HepG2 (cell line): ENCODE data around the gene MLXIPL. TPM values are rescaled to one million over a fixed set of nuclear protein-coding genes. Genes with fewer than 3 reads are reported as not detected.

ENCODE experiments used
- BCL6 ChIP-seq: IDR thresholded peaks from 2 replicates; pipeline ENCODE4 v1.6.1; 2016; ENCODE audit warnings: missing genetic modification reagents, missing compliant biosample characterization
- CREM ChIP-seq, 2 experiments: sonication (generic) in 1 of 2; formaldehyde crosslinking in 1 of 2; IDR thresholded peaks; 2 replicates each; pipeline versions ENCODE4 v1.4.0 to v1.6.1; 2016 to 2020; ENCODE audit warnings: antibody characterized with exemption in 1 of 2, mild to moderate bottlenecking in 1 of 2, missing genetic modification reagents in 1 of 2
- FIP1L1 ChIP-seq: fragments of 200-400 bp; formaldehyde crosslinking; IDR thresholded peaks from 2 replicates; pipeline ENCODE4 v1.6.1; 2018; ENCODE audit warnings: low read depth, mild to moderate bottlenecking, low read length, moderate library complexity, borderline replicate concordance; ENCODE audit not compliant: insufficient read depth
- FOXK1 ChIP-seq: sonication (generic); formaldehyde crosslinking; IDR thresholded peaks from 2 replicates; pipeline ENCODE4 v1.4.0; 2020; ENCODE audit warnings: low read depth, missing genetic modification reagents, borderline replicate concordance
- MYC ChIP-seq: sonication (generic); formaldehyde crosslinking; IDR thresholded peaks from 2 replicates; pipeline ENCODE4 v1.9.0; 2021; ENCODE audit warnings: missing genetic modification reagents, borderline replicate concordance
- PHF21A ChIP-seq: sonication (generic); formaldehyde crosslinking; IDR thresholded peaks from 2 replicates; pipeline ENCODE4 v1.5.0; 2020; ENCODE audit warnings: mild to moderate bottlenecking, missing genetic modification reagents
- RARA ChIP-seq: IDR thresholded peaks from 2 replicates; pipeline ENCODE4 v1.6.1; 2016; ENCODE audit warnings: missing genetic modification reagents, missing compliant biosample characterization
- SMAD3 ChIP-seq: sonication (generic); formaldehyde crosslinking; IDR thresholded peaks from 2 replicates; pipeline ENCODE4 v1.4.0; 2020; ENCODE audit warnings: missing genetic modification reagents
- SRSF9 ChIP-seq: fragments of 200-400 bp; formaldehyde crosslinking; IDR thresholded peaks from 2 replicates; pipeline ENCODE4 v1.6.1; 2018; ENCODE audit warnings: borderline replicate concordance, mild to moderate bottlenecking, low read depth, low read length; ENCODE audit not compliant: insufficient read depth, poor library complexity, severe bottlenecking
- ZBTB38 ChIP-seq: sonication (generic); formaldehyde crosslinking; IDR thresholded peaks from 2 replicates; pipeline ENCODE4 v1.5.1; 2020; ENCODE audit warnings: mild to moderate bottlenecking, missing genetic modification reagents
- ZNF30 ChIP-seq: sonication (generic); formaldehyde crosslinking; IDR thresholded peaks from 2 replicates; pipeline ENCODE4 v1.5.0; 2020; ENCODE audit warnings: mild to moderate bottlenecking, missing genetic modification reagents
- ZNF547 ChIP-seq: sonication (generic); formaldehyde crosslinking; IDR thresholded peaks from 2 replicates; pipeline ENCODE4 v1.5.1; 2020; ENCODE audit warnings: mild to moderate bottlenecking, missing genetic modification reagents
- ZNF776 ChIP-seq: sonication (generic); formaldehyde crosslinking; IDR thresholded peaks from 2 replicates; pipeline ENCODE4 v1.4.0; 2020; ENCODE audit warnings: mild to moderate bottlenecking, missing genetic modification reagents
- ZSCAN20 ChIP-seq: sonication (generic); formaldehyde crosslinking; IDR thresholded peaks from 2 replicates; pipeline ENCODE4 v1.4.0; 2020; ENCODE audit warnings: missing genetic modification reagents, mild to moderate bottlenecking, borderline replicate concordance
- polyA plus RNA-seq, 8 experiments: library from polyadenylated mRNA; depleted of rRNA in 3 of 8; stranded (reverse) in 7 of 8; unstranded in 1 of 8; fragments of >200 nt; fragmentation: Illumina TruSeq in 4 of 8; extraction: Trizol in 4 of 8; gene quantifications; 2 replicates each; pipeline versions ENCODE4 v1.2.1 to v1.2.3, GENCODE V29; 2011 to 2016; ENCODE audit warnings: low read depth in 4 of 8, missing spikeins in 1 of 8, mixed read lengths in 1 of 8; ENCODE audit not compliant: insufficient read depth in 1 of 8
- total RNA-seq, 5 experiments: library from RNA; depleted of rRNA; stranded (reverse); fragments of >200 nt; fragmentation: Illumina TruSeq; extraction: Trizol; gene quantifications; 2 replicates each; pipeline ENCODE4 v1.2.3, GENCODE V29; 2016; ENCODE audit warnings: low read depth in 1 of 5
- TF ChIP-seq, protein P1 (sequence below): sonication (generic); formaldehyde crosslinking; IDR thresholded peaks from 2 replicates; pipeline ENCODE4 v1.4.0; 2020; ENCODE audit warnings: mild to moderate bottlenecking, missing genetic modification reagents, borderline replicate concordance
- TF ChIP-seq, protein P2 (sequence below): IDR thresholded peaks from 2 replicates; pipeline ENCODE4 v1.6.1; 2016
- TF ChIP-seq, protein P3 (sequence below): sonication (generic); formaldehyde crosslinking; IDR thresholded peaks from 2 replicates; pipeline ENCODE4 v1.5.1; 2020; ENCODE audit warnings: mild to moderate bottlenecking, missing genetic modification reagents, moderate library complexity

Gene MLXIPL
- total and polyA plus RNA-seq, 2 of the 13 experiments (the other 11 are each of a cell fraction or from before 2014, with no cell fraction given) = 51.6 to 60.1 TPM

DNA sequence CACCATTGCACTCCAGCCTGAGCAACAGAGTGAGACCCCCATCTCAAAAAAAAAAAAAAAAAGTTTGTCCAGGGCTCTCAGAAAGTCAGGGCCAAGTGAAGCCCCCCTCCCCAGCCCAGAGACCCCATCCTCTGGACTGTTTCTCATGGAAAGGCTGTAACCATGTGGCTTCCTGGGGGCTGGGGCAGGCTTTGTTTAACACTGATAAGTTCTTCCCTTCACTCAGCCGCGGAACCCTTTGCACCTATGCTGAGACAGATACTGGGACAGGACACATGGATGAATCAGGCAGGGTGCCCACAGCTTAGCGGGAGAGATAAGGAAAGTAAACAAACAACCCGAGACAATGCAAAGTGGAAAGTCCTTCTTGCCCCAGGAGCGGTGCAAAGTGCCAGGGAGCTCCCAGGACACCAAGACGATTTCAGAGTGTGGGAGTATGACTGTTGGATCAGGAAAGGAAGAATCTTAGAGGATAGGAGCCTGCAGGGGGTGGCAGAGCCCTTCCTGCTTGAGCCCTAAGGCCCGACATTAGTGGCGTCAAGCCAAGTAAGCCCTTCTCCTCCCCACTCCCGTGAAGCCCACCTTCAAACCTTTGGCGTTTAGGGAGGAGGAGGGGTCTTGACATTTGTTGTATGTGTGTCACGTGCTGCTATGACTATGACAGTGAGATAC is 11.6 kb downstream of the MLXIPL start (continued):
- TF ChIP-seq BCL6 (CRISPR knock-in tag) (peak; percentile 84), SRSF9 (no peak), RARA (CRISPR knock-in tag) (peak; percentile 85), MYC (CRISPR knock-in tag) (peak; percentile 88), ZBTB38 (CRISPR knock-in tag) (peak; percentile 78), ZSCAN20 (CRISPR knock-in tag) (no peak), FIP1L1 (0 out of 2 replicates have a peak, but pooled peaks have one; percentile 39), FOXK1 (CRISPR knock-in tag) (peak; percentile 95), CREM (IDR thresholded peaks at IDR 0.05) (peak; percentile 86), CREM (CRISPR knock-in tag; IDR thresholded peaks at IDR 0.05) (no peak), SMAD3 (CRISPR knock-in tag) (peak; percentile 64; the same call in 1 of the 2 replicates), ZNF30 (CRISPR knock-in tag) (no peak), ZNF547 (CRISPR knock-in tag) (no peak), ZNF776 (CRISPR knock-in tag) (no peak), PHF21A (CRISPR knock-in tag) (peak; percentile 100)
- TF ChIP-seq, protein P1, sequence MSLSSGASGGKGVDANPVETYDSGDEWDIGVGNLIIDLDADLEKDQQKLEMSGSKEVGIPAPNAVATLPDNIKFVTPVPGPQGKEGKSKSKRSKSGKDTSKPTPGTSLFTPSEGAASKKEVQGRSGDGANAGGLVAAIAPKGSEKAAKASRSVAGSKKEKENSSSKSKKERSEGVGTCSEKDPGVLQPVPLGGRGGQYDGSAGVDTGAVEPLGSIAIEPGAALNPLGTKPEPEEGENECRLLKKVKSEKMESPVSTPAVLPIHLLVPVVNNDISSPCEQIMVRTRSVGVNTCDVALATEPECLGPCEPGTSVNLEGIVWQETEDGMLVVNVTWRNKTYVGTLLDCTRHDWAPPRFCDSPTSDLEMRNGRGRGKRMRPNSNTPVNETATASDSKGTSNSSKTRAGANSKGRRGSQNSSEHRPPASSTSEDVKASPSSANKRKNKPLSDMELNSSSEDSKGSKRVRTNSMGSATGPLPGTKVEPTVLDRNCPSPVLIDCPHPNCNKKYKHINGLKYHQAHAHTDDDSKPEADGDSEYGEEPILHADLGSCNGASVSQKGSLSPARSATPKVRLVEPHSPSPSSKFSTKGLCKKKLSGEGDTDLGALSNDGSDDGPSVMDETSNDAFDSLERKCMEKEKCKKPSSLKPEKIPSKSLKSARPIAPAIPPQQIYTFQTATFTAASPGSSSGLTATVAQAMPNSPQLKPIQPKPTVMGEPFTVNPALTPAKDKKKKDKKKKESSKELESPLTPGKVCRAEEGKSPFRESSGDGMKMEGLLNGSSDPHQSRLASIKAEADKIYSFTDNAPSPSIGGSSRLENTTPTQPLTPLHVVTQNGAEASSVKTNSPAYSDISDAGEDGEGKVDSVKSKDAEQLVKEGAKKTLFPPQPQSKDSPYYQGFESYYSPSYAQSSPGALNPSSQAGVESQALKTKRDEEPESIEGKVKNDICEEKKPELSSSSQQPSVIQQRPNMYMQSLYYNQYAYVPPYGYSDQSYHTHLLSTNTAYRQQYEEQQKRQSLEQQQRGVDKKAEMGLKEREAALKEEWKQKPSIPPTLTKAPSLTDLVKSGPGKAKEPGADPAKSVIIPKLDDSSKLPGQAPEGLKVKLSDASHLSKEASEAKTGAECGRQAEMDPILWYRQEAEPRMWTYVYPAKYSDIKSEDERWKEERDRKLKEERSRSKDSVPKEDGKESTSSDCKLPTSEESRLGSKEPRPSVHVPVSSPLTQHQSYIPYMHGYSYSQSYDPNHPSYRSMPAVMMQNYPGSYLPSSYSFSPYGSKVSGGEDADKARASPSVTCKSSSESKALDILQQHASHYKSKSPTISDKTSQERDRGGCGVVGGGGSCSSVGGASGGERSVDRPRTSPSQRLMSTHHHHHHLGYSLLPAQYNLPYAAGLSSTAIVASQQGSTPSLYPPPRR (CRISPR knock-in tag) = peak; percentile 91
- TF ChIP-seq, protein P2, sequence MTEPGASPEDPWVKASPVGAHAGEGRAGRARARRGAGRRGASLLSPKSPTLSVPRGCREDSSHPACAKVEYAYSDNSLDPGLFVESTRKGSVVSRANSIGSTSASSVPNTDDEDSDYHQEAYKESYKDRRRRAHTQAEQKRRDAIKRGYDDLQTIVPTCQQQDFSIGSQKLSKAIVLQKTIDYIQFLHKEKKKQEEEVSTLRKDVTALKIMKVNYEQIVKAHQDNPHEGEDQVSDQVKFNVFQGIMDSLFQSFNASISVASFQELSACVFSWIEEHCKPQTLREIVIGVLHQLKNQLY (CRISPR knock-in tag) = peak; percentile 81
- TF ChIP-seq, protein P3, sequence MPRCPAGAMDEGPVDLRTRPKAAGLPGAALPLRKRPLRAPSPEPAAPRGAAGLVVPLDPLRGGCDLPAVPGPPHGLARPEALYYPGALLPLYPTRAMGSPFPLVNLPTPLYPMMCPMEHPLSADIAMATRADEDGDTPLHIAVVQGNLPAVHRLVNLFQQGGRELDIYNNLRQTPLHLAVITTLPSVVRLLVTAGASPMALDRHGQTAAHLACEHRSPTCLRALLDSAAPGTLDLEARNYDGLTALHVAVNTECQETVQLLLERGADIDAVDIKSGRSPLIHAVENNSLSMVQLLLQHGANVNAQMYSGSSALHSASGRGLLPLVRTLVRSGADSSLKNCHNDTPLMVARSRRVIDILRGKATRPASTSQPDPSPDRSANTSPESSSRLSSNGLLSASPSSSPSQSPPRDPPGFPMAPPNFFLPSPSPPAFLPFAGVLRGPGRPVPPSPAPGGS (CRISPR knock-in tag) = no peak; the same call in 1 of the 2 replicates
